ENCODE results near the gene SPOCK2. TPM values are rescaled to one million over a fixed set of nuclear protein-coding genes. Genes with fewer than 3 reads are reported as not detected.
"Not testable (repeated sequence)": the region's sequence is repeated elsewhere in the genome, so short reads cannot be mapped to it uniquely, and the experiment has no call there.

The SPOCK2 gene, protein sequence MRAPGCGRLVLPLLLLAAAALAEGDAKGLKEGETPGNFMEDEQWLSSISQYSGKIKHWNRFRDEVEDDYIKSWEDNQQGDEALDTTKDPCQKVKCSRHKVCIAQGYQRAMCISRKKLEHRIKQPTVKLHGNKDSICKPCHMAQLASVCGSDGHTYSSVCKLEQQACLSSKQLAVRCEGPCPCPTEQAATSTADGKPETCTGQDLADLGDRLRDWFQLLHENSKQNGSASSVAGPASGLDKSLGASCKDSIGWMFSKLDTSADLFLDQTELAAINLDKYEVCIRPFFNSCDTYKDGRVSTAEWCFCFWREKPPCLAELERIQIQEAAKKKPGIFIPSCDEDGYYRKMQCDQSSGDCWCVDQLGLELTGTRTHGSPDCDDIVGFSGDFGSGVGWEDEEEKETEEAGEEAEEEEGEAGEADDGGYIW
- polyA plus RNA-seq: 17.4 TPM
- long read RNA-seq, donor 1, partial matches to known transcripts: 0 of 8 reads
- long read RNA-seq, donor 1, other reads (novel, unspliced or antisense): 8 of 8 reads
- long read RNA-seq, donor 2: 0 reads
- long read RNA-seq, donor 3: 0 reads
- long read RNA-seq, donor 4: 0 reads
- long read RNA-seq, donor 5: 0 reads
- long read RNA-seq, donor 6: 0 reads
- long read RNA-seq, donor 7: 0 reads
- long read RNA-seq, donor 8: 0 reads
- long read RNA-seq, donor 9, partial matches to known transcripts: 0 of 1 reads
- long read RNA-seq, donor 9, other reads (novel, unspliced or antisense): 0 of 1 reads
- long read RNA-seq, donor 10: 0 reads
- long read RNA-seq, donor 11: 0 reads

DNA sequence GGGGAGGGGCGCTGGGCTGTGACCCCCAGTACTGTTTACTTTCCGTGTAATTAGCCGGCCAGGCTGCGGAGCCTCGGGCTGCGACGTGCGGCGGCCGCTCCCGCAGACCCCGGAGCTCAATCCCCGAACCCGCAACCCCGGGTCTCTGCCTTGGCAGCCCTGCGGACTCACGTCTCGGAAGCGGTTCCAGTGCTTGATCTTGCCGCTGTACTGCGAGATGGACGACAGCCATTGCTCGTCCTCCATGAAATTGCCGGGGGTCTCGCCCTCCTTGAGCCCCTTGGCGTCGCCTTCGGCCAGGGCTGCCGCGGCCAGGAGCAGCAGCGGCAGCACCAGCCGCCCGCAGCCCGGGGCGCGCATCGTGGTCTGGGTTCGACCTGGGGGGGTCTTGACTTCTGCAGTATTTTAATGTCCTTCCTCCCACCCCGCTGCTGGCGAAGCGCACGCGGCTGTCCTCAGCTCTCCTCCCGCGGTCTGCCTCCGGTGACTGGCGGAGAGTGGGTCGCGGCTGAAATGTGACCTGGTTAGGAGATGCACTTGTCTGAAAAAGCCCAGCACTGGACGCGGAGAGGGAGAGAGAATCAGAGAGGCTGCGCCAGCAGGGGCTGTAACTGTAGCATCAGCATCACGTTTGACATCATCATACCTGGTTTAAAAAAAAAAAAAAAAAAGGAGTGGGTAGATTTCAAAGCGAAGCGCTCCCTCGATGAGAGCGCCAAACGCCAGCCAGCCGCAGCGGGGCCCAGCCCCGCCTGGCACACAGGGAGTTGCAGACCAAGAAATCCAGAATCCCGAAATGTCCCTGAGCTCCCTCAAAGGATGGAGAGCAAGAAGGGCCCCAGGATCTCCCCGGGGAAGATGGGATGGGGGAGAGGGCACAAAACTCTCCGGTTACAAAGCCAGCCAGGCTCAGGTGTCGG lies at the start of gene SPOCK2:
SPOCK2 (minus strand) TSS at position 583 of the 920 bp plus-strand sequence; CDS start at position 360, 223 bp downstream.
- peaks cover 22% of the 10 kb centered on the region for H3K4me1 ChIP-seq (ENCODE audit: control insufficient read depth, insufficient read depth, low read length)
- WGBS (ENCODE audit: insufficient coverage, low lambda C conversion rate): no CpG with 5 or more reads among the region's 65 CpGs
- H3K27ac ChIP-seq (ENCODE audit: low read length): no peak within 1 kb of the TSS
- H3K9me3 ChIP-seq (ENCODE audit: control insufficient read depth, low read depth, low read length): peaks cover 8% of the 10 kb centered on the region
- H3K27me3 ChIP-seq (ENCODE audit: control insufficient read depth, insufficient read depth, low read length): peaks cover 40% of the 10 kb centered on the region
- no peaks in the 10 kb centered on the region for H3K36me3 ChIP-seq (ENCODE audit: control insufficient read depth, insufficient read depth, low read length)
- peak in 1 of 2 donors; percentile 50 for DNase-seq
- peak within 1 kb of the TSS; percentile 47 for H3K4me3 ChIP-seq (ENCODE audit: low read length)

DNA sequence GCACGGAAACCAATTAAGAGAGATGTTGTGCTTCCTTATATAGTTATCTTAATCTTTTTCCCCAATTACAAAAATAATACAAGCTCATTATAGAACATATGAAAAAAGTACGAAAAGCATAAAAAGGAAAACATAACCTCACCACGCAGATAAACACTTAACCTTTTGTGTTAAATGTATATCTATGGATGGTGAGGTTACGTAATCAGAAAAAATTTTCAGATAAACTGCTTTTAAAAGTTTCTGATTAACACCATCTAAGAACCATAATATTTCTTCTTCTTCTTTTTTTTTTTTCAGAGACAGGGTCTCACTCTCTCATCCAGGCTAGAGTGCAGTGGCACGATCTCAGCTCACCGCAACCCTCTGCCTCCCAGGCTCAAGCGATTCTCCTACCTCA lies 49.2 kb upstream of the SPOCK2 start:
- H3K4me3 ChIP-seq (ENCODE audit: low read length): no peak overlapping the region
- H3K36me3 ChIP-seq (ENCODE audit: control insufficient read depth, insufficient read depth, low read length): no peaks in the 10 kb centered on the region
- no peak for DNase-seq
- H3K27ac ChIP-seq (ENCODE audit: low read length): no peak overlapping the region
- WGBS (ENCODE audit: insufficient coverage, low lambda C conversion rate): 100% methylated on average over 1 of the region's 7 CpGs
- H3K9me3 ChIP-seq (ENCODE audit: control insufficient read depth, low read depth, low read length): no peaks in the 10 kb centered on the region
- no peaks in the 10 kb centered on the region for H3K4me1 ChIP-seq (ENCODE audit: control insufficient read depth, insufficient read depth, low read length)
- no peaks in the 10 kb centered on the region for H3K27me3 ChIP-seq (ENCODE audit: control insufficient read depth, insufficient read depth, low read length)

DNA sequence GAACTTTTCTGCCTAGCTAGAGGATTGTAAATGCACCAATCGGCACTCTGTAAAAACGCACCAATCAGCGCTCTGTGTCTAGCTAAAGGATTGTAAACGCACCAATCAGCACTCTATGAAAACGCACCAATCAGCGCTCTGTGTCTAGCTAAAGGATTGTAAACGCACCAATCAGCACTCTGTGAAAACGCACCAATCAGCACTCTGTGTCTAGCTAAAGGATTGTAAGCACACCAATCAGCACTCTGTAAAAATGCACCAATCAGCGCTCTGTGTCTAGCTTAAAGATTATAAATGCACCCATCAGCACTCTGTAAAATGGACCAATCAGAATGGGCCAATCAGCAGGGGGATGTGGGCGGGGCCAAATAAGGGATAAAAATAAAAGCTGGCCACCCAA lies 47.9 kb upstream of the SPOCK2 start:
- H3K36me3 ChIP-seq (ENCODE audit: control insufficient read depth, insufficient read depth, low read length); H3K9me3 ChIP-seq (ENCODE audit: control insufficient read depth, low read depth, low read length); H3K4me3 ChIP-seq (ENCODE audit: low read length); H3K27me3 ChIP-seq (ENCODE audit: control insufficient read depth, insufficient read depth, low read length); H3K27ac ChIP-seq (ENCODE audit: low read length); DNase-seq; H3K4me1 ChIP-seq (ENCODE audit: control insufficient read depth, insufficient read depth, low read length): not testable (repeated sequence)
- no CpG with 5 or more reads among the region's 10 CpGs for WGBS (ENCODE audit: insufficient coverage, low lambda C conversion rate)

DNA sequence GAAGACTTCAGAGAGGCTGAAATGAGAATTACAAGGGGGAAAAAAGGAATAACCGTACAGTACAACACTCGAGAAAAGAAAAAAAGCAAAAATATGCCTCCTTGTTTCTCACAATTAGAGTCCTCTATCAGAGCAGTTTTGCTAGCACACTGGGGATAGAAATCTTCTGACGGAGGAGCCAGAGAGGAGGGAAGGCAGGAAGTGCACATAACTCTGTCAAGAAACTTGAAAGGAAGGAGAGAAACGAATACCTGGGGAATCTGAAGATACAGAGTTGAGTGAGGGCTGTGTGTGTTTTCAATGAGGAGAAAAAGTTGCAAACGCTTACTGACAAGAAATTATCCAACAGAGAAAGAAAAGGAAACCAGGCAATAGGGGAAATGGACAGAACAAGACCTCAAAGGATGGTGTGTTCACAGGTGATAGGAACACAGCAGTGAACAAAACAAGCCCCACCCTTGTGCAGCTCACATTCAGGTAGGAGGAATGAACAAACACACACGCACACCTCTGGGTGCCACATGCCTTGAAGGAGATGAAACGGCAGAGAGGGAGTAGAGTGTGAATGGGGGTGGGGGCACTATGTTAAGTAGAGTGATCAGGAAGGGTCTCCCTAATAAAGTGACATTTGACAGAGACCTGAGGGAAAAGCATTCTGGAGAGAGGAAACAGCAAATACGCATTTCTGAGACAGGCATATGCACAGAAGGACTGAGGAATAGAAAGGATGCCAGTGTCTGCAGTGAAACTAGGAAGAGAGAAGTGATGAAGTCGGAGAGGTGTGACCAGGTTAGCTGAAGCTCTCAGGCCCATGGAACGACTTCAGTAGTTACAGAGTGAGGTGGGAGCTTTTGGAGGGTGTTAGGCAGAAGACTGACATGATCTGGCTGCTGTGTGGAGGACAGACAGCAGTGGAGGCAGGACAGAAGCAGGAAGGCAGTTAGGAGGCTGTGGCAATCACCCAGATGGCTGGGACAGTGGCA lies 46.7 kb upstream of the SPOCK2 start:
- Histone ChIP-seq H3K36me3 (ENCODE audit: control insufficient read depth, insufficient read depth, low read length) (peaks cover 4% of the 10 kb centered on the region), H3K4me1 (ENCODE audit: control insufficient read depth, insufficient read depth, low read length) (no peaks in the 10 kb centered on the region), H3K27ac (ENCODE audit: low read length) (no peak overlapping the region), H3K4me3 (ENCODE audit: low read length) (no peak overlapping the region), H3K9me3 (ENCODE audit: control insufficient read depth, low read depth, low read length) (no peaks in the 10 kb centered on the region), H3K27me3 (ENCODE audit: control insufficient read depth, insufficient read depth, low read length) (no peaks in the 10 kb centered on the region)
- WGBS (ENCODE audit: insufficient coverage, low lambda C conversion rate): 87% methylated on average over 4 of the region's 10 CpGs
- DNase-seq: no peak

DNA sequence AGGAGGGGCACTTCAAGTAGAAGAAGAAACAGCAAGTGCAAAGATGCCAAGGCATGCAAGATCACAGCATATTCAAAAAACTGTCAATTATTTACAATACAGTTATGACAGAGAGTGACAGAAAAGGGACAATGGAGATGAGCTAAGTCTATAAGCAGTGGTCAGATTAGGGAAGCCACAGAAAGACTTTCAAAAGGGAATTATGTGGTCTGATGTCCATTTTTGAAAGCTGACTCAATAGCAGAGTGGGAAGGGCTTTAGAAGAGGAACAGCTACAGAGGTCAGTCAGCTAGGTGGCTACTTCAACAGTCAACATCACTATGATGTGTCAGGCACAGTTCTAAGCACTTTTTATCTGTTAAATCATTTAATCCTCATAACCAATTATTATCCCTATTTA lies 45.2 kb upstream of the SPOCK2 start:
- no peak for DNase-seq
- Histone ChIP-seq H3K36me3 (ENCODE audit: control insufficient read depth, insufficient read depth, low read length) (peaks cover 4% of the 10 kb centered on the region), H3K4me3 (ENCODE audit: low read length) (no peak overlapping the region), H3K4me1 (ENCODE audit: control insufficient read depth, insufficient read depth, low read length) (no peaks in the 10 kb centered on the region), H3K27me3 (ENCODE audit: control insufficient read depth, insufficient read depth, low read length) (no peaks in the 10 kb centered on the region), H3K27ac (ENCODE audit: low read length) (no peak overlapping the region), H3K9me3 (ENCODE audit: control insufficient read depth, low read depth, low read length) (no peaks in the 10 kb centered on the region)

DNA sequence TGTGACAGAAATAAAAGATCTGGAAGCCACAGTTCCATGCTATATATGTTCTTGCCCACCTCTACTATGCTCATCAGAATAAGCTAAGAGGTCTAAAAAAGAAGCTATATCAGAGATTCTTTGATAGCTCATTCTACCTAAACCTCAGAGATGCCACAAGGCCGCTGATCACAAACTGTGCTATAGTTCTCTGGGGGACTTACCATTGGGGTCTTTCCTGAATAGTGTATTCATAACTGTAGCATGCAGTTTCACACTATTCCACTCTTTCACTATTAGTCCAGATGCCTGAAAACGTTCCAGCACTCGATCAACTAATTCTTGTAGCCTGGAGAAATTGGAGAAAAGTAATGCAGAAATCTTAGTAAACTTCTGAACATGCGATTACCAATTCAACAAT lies 44.5 kb upstream of the SPOCK2 start:
- no peak overlapping the region for H3K4me3 ChIP-seq (ENCODE audit: low read length)
- 79% methylated on average over 2 of the region's 4 CpGs for WGBS (ENCODE audit: insufficient coverage, low lambda C conversion rate)
- DNase-seq: no peak
- H3K9me3 ChIP-seq (ENCODE audit: control insufficient read depth, low read depth, low read length): no peaks in the 10 kb centered on the region
- no peaks in the 10 kb centered on the region for H3K4me1 ChIP-seq (ENCODE audit: control insufficient read depth, insufficient read depth, low read length)
- no peak overlapping the region for H3K27ac ChIP-seq (ENCODE audit: low read length)
- no peaks in the 10 kb centered on the region for H3K27me3 ChIP-seq (ENCODE audit: control insufficient read depth, insufficient read depth, low read length)
- H3K36me3 ChIP-seq (ENCODE audit: control insufficient read depth, insufficient read depth, low read length): peaks cover 4% of the 10 kb centered on the region

DNA sequence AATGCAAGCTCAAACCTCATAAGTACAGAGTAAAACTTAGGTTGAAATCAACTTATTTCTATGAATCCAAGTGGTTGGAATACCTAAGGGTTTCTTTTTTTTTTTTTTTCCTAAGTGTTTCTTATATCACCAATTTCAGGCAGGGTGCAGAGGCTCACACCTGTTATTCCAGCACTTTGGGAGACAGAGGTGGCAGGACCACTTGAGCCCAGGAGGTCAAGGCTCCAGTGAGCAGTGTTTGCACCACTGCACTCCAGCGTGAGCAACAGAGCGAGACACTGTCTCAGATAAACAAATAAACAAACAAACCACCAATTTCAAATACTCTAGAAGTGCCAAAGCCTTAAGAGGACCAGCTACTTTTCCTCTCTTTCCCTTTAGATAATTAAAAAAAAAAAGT lies 39.2 kb upstream of the SPOCK2 start:
- no CpG with 5 or more reads among the region's 2 CpGs for WGBS (ENCODE audit: insufficient coverage, low lambda C conversion rate)
- DNase-seq: no peak
- H3K27me3 ChIP-seq (ENCODE audit: control insufficient read depth, insufficient read depth, low read length): no peaks in the 10 kb centered on the region
- no peak overlapping the region for H3K4me3 ChIP-seq (ENCODE audit: low read length)
- H3K4me1 ChIP-seq (ENCODE audit: control insufficient read depth, insufficient read depth, low read length): peaks cover 11% of the 10 kb centered on the region
- H3K27ac ChIP-seq (ENCODE audit: low read length): no peak overlapping the region
- peaks cover 4% of the 10 kb centered on the region for H3K36me3 ChIP-seq (ENCODE audit: control insufficient read depth, insufficient read depth, low read length)
- no peaks in the 10 kb centered on the region for H3K9me3 ChIP-seq (ENCODE audit: control insufficient read depth, low read depth, low read length)

DNA sequence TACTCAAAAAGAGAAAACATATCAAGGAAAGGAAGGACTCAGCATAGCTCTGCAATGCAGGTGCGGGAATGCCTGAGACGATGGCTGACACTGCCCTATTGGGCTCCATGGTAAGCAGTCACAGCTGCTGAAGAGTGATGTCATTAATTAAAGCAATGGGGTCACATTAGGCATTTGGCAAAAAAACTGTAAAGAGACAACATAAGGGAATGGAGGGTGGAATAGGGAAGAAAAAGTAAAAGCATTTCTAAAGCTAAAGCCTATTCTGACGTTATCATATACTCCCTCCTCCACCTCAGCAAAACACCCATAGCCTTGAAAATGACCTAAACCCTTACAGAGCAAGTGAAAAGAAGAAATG lies 38.5 kb upstream of the SPOCK2 start:
- H3K27ac ChIP-seq (ENCODE audit: low read length): no peak overlapping the region
- 100% methylated on average over 1 of the region's 3 CpGs for WGBS (ENCODE audit: insufficient coverage, low lambda C conversion rate)
- H3K9me3 ChIP-seq (ENCODE audit: control insufficient read depth, low read depth, low read length): no peaks in the 10 kb centered on the region
- H3K36me3 ChIP-seq (ENCODE audit: control insufficient read depth, insufficient read depth, low read length): no peaks in the 10 kb centered on the region
- H3K4me3 ChIP-seq (ENCODE audit: low read length): no peak overlapping the region
- no peaks in the 10 kb centered on the region for H3K27me3 ChIP-seq (ENCODE audit: control insufficient read depth, insufficient read depth, low read length)
- H3K4me1 ChIP-seq (ENCODE audit: control insufficient read depth, insufficient read depth, low read length): peaks cover 11% of the 10 kb centered on the region
- DNase-seq: no peak

DNA sequence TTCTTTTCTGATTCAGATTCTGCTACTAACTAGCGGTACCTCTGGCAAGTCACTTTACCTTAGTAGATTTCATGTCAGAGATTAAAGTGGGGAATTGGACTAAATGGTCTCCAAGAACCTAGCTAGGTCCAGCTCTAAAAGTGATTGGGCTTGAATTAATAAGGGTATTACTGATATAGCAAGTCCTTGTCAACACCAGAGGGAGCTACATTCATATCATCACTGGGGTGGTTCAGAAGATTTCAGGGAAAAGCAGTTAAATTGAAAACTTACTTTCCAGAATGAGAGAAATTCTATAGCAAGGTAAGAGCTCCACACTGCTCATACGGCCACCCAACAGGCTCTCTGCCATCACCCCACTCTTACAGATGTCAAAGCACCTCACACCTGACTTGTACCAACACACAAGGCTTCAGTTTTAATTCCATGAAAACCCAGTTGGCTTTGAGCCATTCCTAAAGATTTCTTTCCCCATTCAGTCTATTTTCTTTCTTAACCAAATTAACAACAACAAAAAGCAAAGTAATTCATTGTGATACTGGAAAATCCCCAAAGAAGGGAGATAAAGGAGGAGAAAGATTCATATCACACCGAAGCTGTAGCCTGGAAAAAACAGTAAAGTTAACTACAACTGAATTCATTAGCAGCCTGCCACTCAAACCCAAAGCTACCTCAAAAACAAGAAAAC lies 38.0 kb upstream of the SPOCK2 start:
- Histone ChIP-seq H3K36me3 (ENCODE audit: control insufficient read depth, insufficient read depth, low read length) (no peaks in the 10 kb centered on the region), H3K27ac (ENCODE audit: low read length) (no peak overlapping the region), H3K27me3 (ENCODE audit: control insufficient read depth, insufficient read depth, low read length) (no peaks in the 10 kb centered on the region), H3K4me1 (ENCODE audit: control insufficient read depth, insufficient read depth, low read length) (peaks cover 11% of the 10 kb centered on the region), H3K4me3 (ENCODE audit: low read length) (no peak overlapping the region), H3K9me3 (ENCODE audit: control insufficient read depth, low read depth, low read length) (no peaks in the 10 kb centered on the region)
- WGBS (ENCODE audit: insufficient coverage, low lambda C conversion rate): no CpG with 5 or more reads among the region's 3 CpGs
- no peak for DNase-seq
